Right lobe of liver (tissue), 4 donors: ENCODE measurements around the gene MUCL3.

Source experiments
- POLR2A ChIP-seq: fragments of 450-650 bp; IDR thresholded peaks from one replicate; pipeline ENCODE4 v1.6.1; 2017; ENCODE audit warnings: antibody characterized with exemption, mild to moderate bottlenecking
- TF ChIP-seq, protein P1 (sequence below), 4 donors: fragments of 200-600 bp in 3 of 4; fragments of 450-650 bp in 1 of 4; IDR thresholded peaks; one replicate each; pipeline versions ENCODE4 v1.5.1 to v1.8.0; 2016 to 2022; ENCODE audit warnings: antibody characterized with exemption in 4 of 4, mild to moderate bottlenecking in 2 of 4
- donor health status: DM: no; HTN: no; CAD: no.
- donor health status: DM: no; HTN: no; CAD: no.
- donor health status: DM: no; HTN: yes; CAD: no.

DNA sequence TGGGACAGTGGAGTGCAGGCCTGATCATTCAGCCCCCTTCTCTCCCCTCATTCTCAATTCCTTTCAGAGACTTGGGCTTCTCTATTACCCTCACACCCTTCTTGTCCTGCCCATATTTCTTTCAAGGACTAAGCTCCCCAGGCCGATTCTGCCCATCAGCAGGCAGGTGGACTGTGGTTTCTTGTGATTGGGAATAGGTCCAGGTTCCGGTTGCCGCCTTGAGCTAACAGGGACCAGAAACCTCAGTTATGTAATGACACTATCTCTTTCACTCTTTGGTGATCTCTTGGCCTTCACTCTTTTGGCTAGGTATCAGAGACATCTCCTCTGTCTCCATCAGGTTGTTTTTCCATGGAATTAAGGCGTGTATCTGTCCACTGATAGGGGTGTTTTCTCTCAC lies 6.5 kb downstream of the MUCL3 start:
- TF ChIP-seq, protein P1, sequence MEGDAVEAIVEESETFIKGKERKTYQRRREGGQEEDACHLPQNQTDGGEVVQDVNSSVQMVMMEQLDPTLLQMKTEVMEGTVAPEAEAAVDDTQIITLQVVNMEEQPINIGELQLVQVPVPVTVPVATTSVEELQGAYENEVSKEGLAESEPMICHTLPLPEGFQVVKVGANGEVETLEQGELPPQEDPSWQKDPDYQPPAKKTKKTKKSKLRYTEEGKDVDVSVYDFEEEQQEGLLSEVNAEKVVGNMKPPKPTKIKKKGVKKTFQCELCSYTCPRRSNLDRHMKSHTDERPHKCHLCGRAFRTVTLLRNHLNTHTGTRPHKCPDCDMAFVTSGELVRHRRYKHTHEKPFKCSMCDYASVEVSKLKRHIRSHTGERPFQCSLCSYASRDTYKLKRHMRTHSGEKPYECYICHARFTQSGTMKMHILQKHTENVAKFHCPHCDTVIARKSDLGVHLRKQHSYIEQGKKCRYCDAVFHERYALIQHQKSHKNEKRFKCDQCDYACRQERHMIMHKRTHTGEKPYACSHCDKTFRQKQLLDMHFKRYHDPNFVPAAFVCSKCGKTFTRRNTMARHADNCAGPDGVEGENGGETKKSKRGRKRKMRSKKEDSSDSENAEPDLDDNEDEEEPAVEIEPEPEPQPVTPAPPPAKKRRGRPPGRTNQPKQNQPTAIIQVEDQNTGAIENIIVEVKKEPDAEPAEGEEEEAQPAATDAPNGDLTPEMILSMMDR (IDR thresholded peaks at IDR 0.05): no peak
- TF ChIP-seq POLR2A: no peak
